A549 (cell line): Measurements from ENCODE around the gene KCNK6. TPM values are rescaled to one million over a fixed set of nuclear protein-coding genes. Genes with fewer than 3 reads are reported as not detected.

Source experiments
- ATAC-seq, 2 experiments: fragments of 200-7000 bp in 1 of 2; fragments of >200 bp in 1 of 2; cut with Nextera tagmentation in 1 of 2; cut with Tn5 transposase in 1 of 2; 3 replicates each; pipeline versions ENCODE4 v1.8.0 to v1.9.1; 2018 to 2020; ENCODE audit warnings: mild to moderate bottlenecking in 1 of 2, moderate library complexity in 1 of 2
- CTCF ChIA-PET: fragments of 300-600 bp; sonication (Branson Sonifier 250); formaldehyde crosslinking; extraction: SDS; loops from one replicate; lab custom pipeline; 2021; ENCODE audit warnings: antibody characterized with exemption, inconsistent platforms; lab: Yijun Ruan, JAX
- POLR2A ChIA-PET: fragments of 350-600 bp; formaldehyde crosslinking; extraction: SDS; loops from one replicate; lab custom pipeline; 2021; ENCODE audit warnings: antibody characterized with exemption, inconsistent platforms; lab: Yijun Ruan, JAX
- DNase-seq, 2 experiments: peaks; one replicate each; pipeline versions ENCODE4 v3.0.0 to v3.0.0-alpha.2; 2011 to 2016; ENCODE audit warnings: low read depth in 1 of 2, low spot score in 1 of 2
- FAIRE-seq: peaks from 2 replicates; lab custom pipeline; 2011; peaks lifted over from hg19 to GRCh38; lab: Jason Lieb, UNC
- H3K27ac ChIP-seq, 2 experiments: fragments of >200 bp; sonication (Bioruptor Twin); formaldehyde crosslinking; 3 replicates each; pipeline ENCODE4 v1.5.1; 2016 to 2017
- H3K4me1 ChIP-seq: fragments of >200 bp; sonication (Bioruptor Twin); formaldehyde crosslinking; 3 replicates; pipeline ENCODE4 v1.6.1; 2016
- H3K4me2 ChIP-seq: fragments of >200 bp; sonication (Bioruptor Twin); formaldehyde crosslinking; 3 replicates; pipeline ENCODE4 v1.6.1; 2016
- H3K4me3 ChIP-seq: fragments of >200 bp; sonication (Bioruptor Twin); formaldehyde crosslinking; 3 replicates; pipeline ENCODE4 v1.5.1; 2016
- H3K9me3 ChIP-seq: fragments of >200 bp; sonication (Bioruptor Twin); formaldehyde crosslinking; 3 replicates; pipeline ENCODE4 v1.6.1; 2016
- BHLHE40 ChIP-seq: IDR thresholded peaks from 2 replicates; pipeline ENCODE4 v1.6.1; 2012; ENCODE audit warnings: low read depth, low read length, inconsistent platforms
- CBX2 ChIP-seq: fragments of 200-600 bp; sonication (generic); IDR thresholded peaks from 2 replicates; pipeline ENCODE4 v1.6.1; 2016; ENCODE audit warnings: low read depth, mild to moderate bottlenecking, borderline replicate concordance
- CHD4 ChIP-seq: fragments of 200-600 bp; sonication (generic); IDR thresholded peaks from 2 replicates; pipeline ENCODE4 v1.6.1; 2016; ENCODE audit warnings: antibody characterized with exemption, mild to moderate bottlenecking, borderline replicate concordance
- EHMT2 ChIP-seq: fragments of 200-600 bp; sonication (generic); IDR thresholded peaks from 2 replicates; pipeline ENCODE4 v1.6.1; 2016; ENCODE audit warnings: antibody characterized with exemption, low read depth, mild to moderate bottlenecking, moderate library complexity
- ESRRA ChIP-seq: fragments of 150-350 bp; IDR thresholded peaks from 2 replicates; pipeline ENCODE4 v1.6.1; 2014; ENCODE audit warnings: mild to moderate bottlenecking, low read length, borderline replicate concordance
- FOSB ChIP-seq: fragments of 250-450 bp; sonication (Bioruptor Pico); IDR thresholded peaks from 2 replicates; pipeline ENCODE4 v1.5.0; 2020; ENCODE audit warnings: mild to moderate bottlenecking, moderate library complexity
- FOSL2 ChIP-seq, 2 experiments: fragments of 450-650 bp in 1 of 2; fragments of >200 bp in 1 of 2; sonication (Bioruptor Twin) in 1 of 2; formaldehyde crosslinking; IDR thresholded peaks; 2 replicates each; pipeline versions ENCODE4 v1.5.0 to v1.6.1; 2016 to 2020; ENCODE audit warnings: mild to moderate bottlenecking in 1 of 2, moderate library complexity in 1 of 2
- GATA3 ChIP-seq: IDR thresholded peaks from 2 replicates; pipeline ENCODE4 v1.6.1; 2012; ENCODE audit warnings: borderline replicate concordance
- HDAC2 ChIP-seq: fragments of 200-600 bp; sonication (generic); IDR thresholded peaks from 2 replicates; pipeline ENCODE4 v1.6.1; 2016
- HOXB5 ChIP-seq: fragments of 250-450 bp; sonication (Bioruptor Pico); IDR thresholded peaks from 2 replicates; pipeline ENCODE4 v1.5.0; 2020; ENCODE audit warnings: mild to moderate bottlenecking, moderate library complexity
- JUN ChIP-seq, 2 experiments: fragments of >200 bp; sonication (Bioruptor Twin); formaldehyde crosslinking; IDR thresholded peaks; 2 replicates in 1 of 2; 3 replicates in 1 of 2; pipeline ENCODE4 v1.6.1; 2016 to 2017
- JUNB ChIP-seq: fragments of >200 bp; sonication (Bioruptor Twin); formaldehyde crosslinking; IDR thresholded peaks from 2 replicates; pipeline ENCODE4 v1.6.1; 2016
- KDM5A ChIP-seq: fragments of 200-600 bp; sonication (generic); IDR thresholded peaks from 2 replicates; pipeline ENCODE4 v1.6.1; 2016; ENCODE audit warnings: antibody characterized with exemption, mild to moderate bottlenecking
- MAFK ChIP-seq: fragments of 450-650 bp; IDR thresholded peaks from 2 replicates; pipeline ENCODE4 v1.6.1; 2014; ENCODE audit not compliant: partially characterized antibody
- MAZ ChIP-seq: fragments of 150-350 bp; IDR thresholded peaks from 2 replicates; pipeline ENCODE4 v1.6.1; 2014; ENCODE audit warnings: antibody characterized with exemption, low read depth, low read length, borderline replicate concordance
- MYC ChIP-seq: IDR thresholded peaks from 2 replicates; pipeline ENCODE4 v1.6.1; 2012; ENCODE audit warnings: mild to moderate bottlenecking, inconsistent platforms, low read length, improper control_type of control experiment, borderline replicate concordance
- NFE2L2 ChIP-seq: fragments of 150-350 bp; conservative IDR thresholded peaks from 2 replicates; pipeline ENCODE4 v1.6.1; 2014; ENCODE audit warnings: low read length
- NR3C1 ChIP-seq: fragments of >200 bp; sonication (Bioruptor Twin); formaldehyde crosslinking; IDR thresholded peaks from 3 replicates; pipeline ENCODE4 v1.6.1; 2017
- PHF8 ChIP-seq: fragments of 200-600 bp; sonication (generic); IDR thresholded peaks from 2 replicates; pipeline ENCODE4 v1.6.1; 2016; ENCODE audit warnings: low read depth, mild to moderate bottlenecking, antibody characterized with exemption, moderate library complexity, borderline replicate concordance
- RAD21 ChIP-seq, 2 experiments: fragments of >200 bp in 1 of 2; sonication (Bioruptor Twin) in 1 of 2; formaldehyde crosslinking in 1 of 2; IDR thresholded peaks in 1 of 2; conservative IDR thresholded peaks in 1 of 2; 2 replicates in 1 of 2; 3 replicates in 1 of 2; pipeline ENCODE4 v1.6.1; 2012 to 2018; ENCODE audit warnings: inconsistent platforms in 1 of 2
- RARB ChIP-seq: fragments of 250-450 bp; sonication (Bioruptor Pico); IDR thresholded peaks from 2 replicates; pipeline ENCODE4 v1.8.0; 2021; ENCODE audit warnings: mild to moderate bottlenecking, moderate library complexity
- RCOR1 ChIP-seq: fragments of 150-350 bp; IDR thresholded peaks from 2 replicates; pipeline ENCODE4 v1.6.1; 2014; ENCODE audit warnings: antibody characterized with exemption, low read length, low read depth
- RFX5 ChIP-seq: fragments of 450-650 bp; IDR thresholded peaks from 2 replicates; pipeline ENCODE4 v1.7.1; 2014; ENCODE audit warnings: antibody characterized with exemption, mild to moderate bottlenecking, moderate library complexity
- SMC3 ChIP-seq: fragments of >200 bp; sonication (Bioruptor Twin); formaldehyde crosslinking; IDR thresholded peaks from 3 replicates; pipeline ENCODE4 v1.6.1; 2018; ENCODE audit warnings: inconsistent platforms
- SREBF2 ChIP-seq: fragments of 450-650 bp; IDR thresholded peaks from 2 replicates; pipeline ENCODE4 v1.6.1; 2014; ENCODE audit warnings: mild to moderate bottlenecking, moderate library complexity
- TFCP2L1 ChIP-seq: fragments of 250-450 bp; sonication (Bioruptor Pico); IDR thresholded peaks from 2 replicates; pipeline ENCODE4 v1.5.0; 2021; ENCODE audit warnings: mild to moderate bottlenecking
- TP53 ChIP-seq: fragments of 250-450 bp; sonication (Bioruptor Pico); IDR thresholded peaks from 2 replicates; pipeline ENCODE4 v1.5.0; 2021; ENCODE audit warnings: mild to moderate bottlenecking, moderate library complexity
- ZC3H11A ChIP-seq: fragments of 450-650 bp; IDR thresholded peaks from 2 replicates; pipeline ENCODE4 v1.6.1; 2014; ENCODE audit warnings: antibody characterized with exemption, mild to moderate bottlenecking
- WGBS: methylation state at CpG from one replicate; pipeline ENCODE4 v1.1.6; 2017; ENCODE audit errors: missing lambda C conversion rate; 5-methylcytosine and 5-hydroxymethylcytosine counted together
- polyA plus RNA-seq, 4 experiments: library from polyadenylated mRNA; depleted of rRNA in 3 of 4; stranded (reverse); fragments of >200 nt; fragmentation: RNase III in 1 of 4; extraction: RNeasy Plus Mini Kit Qiagen cat#74134 plus additional on column Dnase treatment in 1 of 4; gene quantifications; 2 replicates in 3 of 4; 3 replicates in 1 of 4; pipeline ENCODE4 v1.2.3, GENCODE V29; 2011 to 2017
- TF ChIP-seq, protein P1 (sequence below): fragments of >200 bp; sonication (Bioruptor Twin); formaldehyde crosslinking; IDR thresholded peaks from 2 replicates; pipeline ENCODE4 v1.6.1; 2016
- TF ChIP-seq, protein P2 (sequence below): fragments of 150-350 bp; IDR thresholded peaks from 2 replicates; pipeline ENCODE4 v1.6.1; 2014; ENCODE audit warnings: low read depth, mild to moderate bottlenecking, low read length
- TF ChIP-seq, protein P3 (sequence below): IDR thresholded peaks from 2 replicates; pipeline ENCODE4 v1.6.1; 2012

Gene KCNK6
- polyA plus RNA-seq, 2 of the 4 experiments (the other 2 are of a cell fraction): 2.4 to 2.8 TPM

DNA sequence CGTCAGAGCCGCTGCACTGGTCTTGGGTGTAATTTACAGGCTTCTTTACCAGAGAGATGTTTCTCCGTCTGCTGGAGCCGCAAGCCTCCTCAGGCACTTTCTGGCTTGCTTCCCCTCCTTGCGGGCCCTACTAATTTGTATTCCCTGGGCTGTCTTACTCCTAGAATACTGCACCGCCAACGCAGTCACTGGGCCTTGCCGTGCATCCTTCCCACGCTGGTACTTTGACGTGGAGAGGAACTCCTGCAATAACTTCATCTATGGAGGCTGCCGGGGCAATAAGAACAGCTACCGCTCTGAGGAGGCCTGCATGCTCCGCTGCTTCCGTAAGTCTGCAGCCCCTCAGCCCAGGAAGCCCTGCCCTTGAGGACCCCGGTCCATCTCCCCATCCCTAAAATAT lies 29.7 kb upstream of the KCNK6 start:
- TF ChIP-seq RARB (CRISPR knock-in tag) (no peak), FOSB (no peak), RFX5 (no peak), TP53 (CRISPR knock-in tag) (no peak), KDM5A (no peak), MYC (no peak), MAFK (no peak), JUNB (no peak), HOXB5 (CRISPR knock-in tag) (no peak), JUN (IDR thresholded peaks at IDR 0.05) (no peak), CHD4 (no peak), PHF8 (no peak), SMC3 (no peak), SREBF2 (no peak), NR3C1 (no peak), ZC3H11A (no peak)
- TF ChIP-seq, protein P1, sequence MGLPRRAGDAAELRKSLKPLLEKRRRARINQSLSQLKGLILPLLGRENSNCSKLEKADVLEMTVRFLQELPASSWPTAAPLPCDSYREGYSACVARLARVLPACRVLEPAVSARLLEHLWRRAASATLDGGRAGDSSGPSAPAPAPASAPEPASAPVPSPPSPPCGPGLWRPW: no peak
- Histone ChIP-seq H3K27ac (peak overlapping the region in 1 of 2 experiments; percentile 62; a peak in 3 of 6 replicates), H3K4me3 (no peak overlapping the region), H3K4me2 (no peak overlapping the region), H3K9me3 (no peaks in the 10 kb centered on the region), H3K4me1 (peaks cover 20% of the 10 kb centered on the region)
- 95% methylated on average over 15 of the region's 15 CpGs for WGBS
- CTCF ChIA-PET: interaction anchor here (0.8 to 17.0 kb wide), 10 partner anchors 8 to 388 kb away, joined by 3 to 259 read pairs (median 6); partner anchors contain the start of genes CATSPERG, PPP1R14A and SPINT2
- DNase-seq (no peak), FAIRE-seq (no peak), ATAC-seq (no peak)
- POLR2A ChIA-PET: interaction anchor here (1.4 to 2.7 kb wide), 3 partner anchors 14 to 24 kb away, joined by 5 to 16 read pairs (median 7); partner anchors contain the start of gene C19orf33

DNA sequence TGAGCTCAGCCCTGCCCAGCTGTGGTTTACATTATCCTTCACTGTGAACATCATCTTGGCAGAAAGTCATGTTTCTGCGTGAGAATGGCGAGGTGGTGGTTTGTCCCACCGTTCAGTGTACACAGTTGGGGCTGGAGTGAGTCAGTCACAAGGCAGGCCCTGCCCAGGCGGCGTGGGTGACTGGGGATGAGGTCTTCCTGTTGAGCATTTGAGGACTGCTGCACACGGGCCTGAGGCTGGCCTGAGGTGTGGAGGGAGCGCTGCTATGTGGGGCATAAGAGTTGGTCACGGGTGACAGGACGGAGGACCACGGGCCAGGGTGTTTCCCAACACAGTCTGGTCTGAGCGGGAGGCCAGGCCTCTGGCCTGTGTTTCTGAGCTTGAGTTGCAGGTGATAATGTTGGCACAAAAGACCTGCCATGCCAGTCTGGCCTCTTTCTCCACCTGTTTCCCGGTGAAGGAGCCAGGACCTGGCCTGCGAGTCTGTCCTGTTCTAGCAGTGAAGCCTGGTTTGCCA lies 29.0 kb upstream of the KCNK6 start:
- FAIRE-seq (peak; percentile 77), ATAC-seq (peak; percentile 42 to 58), DNase-seq (peak in 1 of 2 experiments; percentile 61)
- no peak overlapping the region for H3K4me3 ChIP-seq
- CTCF ChIA-PET: interaction anchor here (0.8 to 17.0 kb wide), 12 partner anchors 9 to 389 kb away, joined by 3 to 259 read pairs (median 5); partner anchors contain the start of genes CATSPERG, PPP1R14A and SPINT2
- WGBS: 65% methylated on average over 13 of the region's 13 CpGs
- H3K27ac ChIP-seq: peak overlapping the region; percentile 9 to 62; a peak in 3 of 6 replicates
- H3K9me3 ChIP-seq: no peaks in the 10 kb centered on the region
- POLR2A ChIA-PET: interaction anchor here (0.6 to 2.7 kb wide), 4 partner anchors 13 to 39 kb away, joined by 3 to 16 read pairs (median 6); partner anchors contain the start of gene C19orf33
- H3K4me1 ChIP-seq: peaks cover 16% of the 10 kb centered on the region
- H3K4me2 ChIP-seq: no peak overlapping the region
- TF ChIP-seq RAD21 (conservative IDR thresholded peaks at IDR 0.05 in 1 of 2, IDR thresholded peaks at IDR 0.05 in 1 of 2): no peak
- no peak for TF ChIP-seq KDM5A
- no peak for TF ChIP-seq TFCP2L1
- TF ChIP-seq MAZ: no peak
- TF ChIP-seq RCOR1: no peak
- TF ChIP-seq EHMT2: no peak
- no peak for TF ChIP-seq FOSL2 (IDR thresholded peaks at IDR 0.05)
- peak; percentile 12; the same call in 1 of the 2 replicates for TF ChIP-seq FOSL2 (CRISPR knock-in tag; IDR thresholded peaks at IDR 0.05)
- TF ChIP-seq BHLHE40: no peak
- no peak for TF ChIP-seq GATA3
- TF ChIP-seq, protein P2, sequence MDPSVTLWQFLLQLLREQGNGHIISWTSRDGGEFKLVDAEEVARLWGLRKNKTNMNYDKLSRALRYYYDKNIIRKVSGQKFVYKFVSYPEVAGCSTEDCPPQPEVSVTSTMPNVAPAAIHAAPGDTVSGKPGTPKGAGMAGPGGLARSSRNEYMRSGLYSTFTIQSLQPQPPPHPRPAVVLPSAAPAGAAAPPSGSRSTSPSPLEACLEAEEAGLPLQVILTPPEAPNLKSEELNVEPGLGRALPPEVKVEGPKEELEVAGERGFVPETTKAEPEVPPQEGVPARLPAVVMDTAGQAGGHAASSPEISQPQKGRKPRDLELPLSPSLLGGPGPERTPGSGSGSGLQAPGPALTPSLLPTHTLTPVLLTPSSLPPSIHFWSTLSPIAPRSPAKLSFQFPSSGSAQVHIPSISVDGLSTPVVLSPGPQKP: no peak
- TF ChIP-seq, protein P3, sequence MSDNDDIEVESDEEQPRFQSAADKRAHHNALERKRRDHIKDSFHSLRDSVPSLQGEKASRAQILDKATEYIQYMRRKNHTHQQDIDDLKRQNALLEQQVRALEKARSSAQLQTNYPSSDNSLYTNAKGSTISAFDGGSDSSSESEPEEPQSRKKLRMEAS: peak; percentile 59
- no peak for TF ChIP-seq NFE2L2
- TF ChIP-seq CBX2: no peak
- TF ChIP-seq, protein P1: no peak
- TF ChIP-seq HDAC2: no peak
- no peak for TF ChIP-seq TP53 (CRISPR knock-in tag)
- no peak for TF ChIP-seq ESRRA
